ENCODE results near the gene DNAJC15. TPM values are rescaled to one million over a fixed set of nuclear protein-coding genes. Genes with fewer than 3 reads are reported as not detected.

DNAJC15 gene
- polyA plus RNA-seq, 1 donor (not counting 4 experiments of a cell fraction or from before 2014, with no cell fraction given) = 38.5 TPM

DNA sequence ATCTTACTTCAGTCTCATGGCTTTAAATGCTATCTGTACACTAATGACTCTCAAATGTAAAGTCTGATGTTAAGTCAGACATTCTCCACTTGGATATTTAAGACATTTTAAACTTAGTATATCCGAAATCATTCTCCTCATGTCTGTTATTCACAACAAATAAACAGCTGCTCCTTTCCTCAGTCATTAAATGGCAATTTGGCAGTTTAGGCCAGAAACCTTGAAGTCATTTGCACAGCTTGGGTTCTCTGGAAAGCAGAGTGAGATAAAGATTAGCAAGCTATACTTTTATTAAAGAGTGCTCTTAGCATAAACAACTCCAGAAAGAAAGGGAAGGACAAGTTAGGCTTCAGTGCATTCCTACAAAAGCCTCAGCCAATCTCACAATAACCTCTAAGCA lies 53.7 kb downstream of the DNAJC15 start:
- no peaks in the 10 kb centered on the region for H3K9me3 ChIP-seq (ENCODE audit: control insufficient read depth, low read depth, low read length)
- no peak overlapping the region for H3K27ac ChIP-seq (ENCODE audit: control insufficient read depth, insufficient read depth, low read length)

DNA sequence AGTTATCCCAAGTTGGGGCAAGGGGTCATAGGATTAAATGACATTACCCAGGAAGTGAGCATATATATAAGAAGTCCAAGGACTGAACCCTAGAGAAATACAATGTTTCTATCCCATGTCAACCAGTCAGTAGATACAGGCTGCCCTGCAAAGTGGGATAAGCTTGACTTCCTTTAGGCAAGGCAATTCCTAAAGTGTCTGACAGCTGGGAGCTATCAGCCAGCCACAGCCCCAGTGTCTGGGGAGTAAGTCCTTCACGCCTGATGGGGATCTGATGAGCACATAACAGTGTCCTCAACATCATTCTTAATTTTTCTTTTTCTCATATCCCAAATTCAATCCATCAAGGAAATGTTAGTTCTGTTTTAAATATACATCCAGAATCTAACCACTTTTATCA lies 54.1 kb downstream of the DNAJC15 start:
- H3K36me3 ChIP-seq (ENCODE audit: control insufficient read depth in 2 of 2, extremely low read depth in 1 of 2, insufficient read depth in 2 of 2, low read length in 2 of 2) = no peaks in the 10 kb centered on the region
- H3K9me1 ChIP-seq (ENCODE audit: control insufficient read depth, extremely low read depth, insufficient read depth, low read length) = no peaks in the 10 kb centered on the region
- dilution Hi-C loops (cut with MboI; ENCODE audit: extremely low pct_ligation_motif_present, low sequenced_read_pairs) = no loop called here
- FAIRE-seq = peak; percentile 44
- H3K4me1 ChIP-seq (ENCODE audit: control insufficient read depth, extremely low read depth, insufficient read depth, low read length) = no peaks in the 10 kb centered on the region
- no peaks in the 10 kb centered on the region for H3K9me3 ChIP-seq (ENCODE audit: control insufficient read depth, low read depth, low read length)
- no peak for TF ChIP-seq EZH2 (IDR thresholded peaks at IDR 0.05; ENCODE audit: low read length)
- TF ChIP-seq, protein P1, sequence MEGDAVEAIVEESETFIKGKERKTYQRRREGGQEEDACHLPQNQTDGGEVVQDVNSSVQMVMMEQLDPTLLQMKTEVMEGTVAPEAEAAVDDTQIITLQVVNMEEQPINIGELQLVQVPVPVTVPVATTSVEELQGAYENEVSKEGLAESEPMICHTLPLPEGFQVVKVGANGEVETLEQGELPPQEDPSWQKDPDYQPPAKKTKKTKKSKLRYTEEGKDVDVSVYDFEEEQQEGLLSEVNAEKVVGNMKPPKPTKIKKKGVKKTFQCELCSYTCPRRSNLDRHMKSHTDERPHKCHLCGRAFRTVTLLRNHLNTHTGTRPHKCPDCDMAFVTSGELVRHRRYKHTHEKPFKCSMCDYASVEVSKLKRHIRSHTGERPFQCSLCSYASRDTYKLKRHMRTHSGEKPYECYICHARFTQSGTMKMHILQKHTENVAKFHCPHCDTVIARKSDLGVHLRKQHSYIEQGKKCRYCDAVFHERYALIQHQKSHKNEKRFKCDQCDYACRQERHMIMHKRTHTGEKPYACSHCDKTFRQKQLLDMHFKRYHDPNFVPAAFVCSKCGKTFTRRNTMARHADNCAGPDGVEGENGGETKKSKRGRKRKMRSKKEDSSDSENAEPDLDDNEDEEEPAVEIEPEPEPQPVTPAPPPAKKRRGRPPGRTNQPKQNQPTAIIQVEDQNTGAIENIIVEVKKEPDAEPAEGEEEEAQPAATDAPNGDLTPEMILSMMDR (optimal IDR thresholded peaks at IDR 0.05 in 1 of 3, IDR thresholded peaks at IDR 0.05 in 1 of 3, conservative IDR thresholded peaks at IDR 0.05 in 1 of 3; ENCODE audit: extremely low read depth in 1 of 3, insufficient read depth in 2 of 3, low read length in 3 of 3) = no peak
- peaks cover 14% of the 10 kb centered on the region for H3K79me2 ChIP-seq (ENCODE audit: control insufficient read depth, insufficient read depth, low read length)
- H4K20me1 ChIP-seq (ENCODE audit: control insufficient read depth, extremely low read depth, insufficient read depth, low read length) = no peaks in the 10 kb centered on the region
- H3K9ac ChIP-seq (ENCODE audit: control insufficient read depth, extremely low read depth, insufficient read depth, low read length) = no peak overlapping the region
- H3K4me2 ChIP-seq (ENCODE audit: control insufficient read depth, extremely low read depth, insufficient read depth, low read depth, low read length) = no peak overlapping the region
- H3K27ac ChIP-seq (ENCODE audit: control insufficient read depth, insufficient read depth, low read length) = no peak overlapping the region
- no peaks in the 10 kb centered on the region for H3K27me3 ChIP-seq (ENCODE audit: control insufficient read depth, extremely low read depth, insufficient read depth, low read length)
- DNase-seq (ENCODE audit: low read depth, low spot score) = no peak
- H2AFZ ChIP-seq (ENCODE audit: control insufficient read depth, low read length) = no peak overlapping the region
- H3K4me3 ChIP-seq (ENCODE audit: control insufficient read depth in 2 of 3, extremely low read depth in 1 of 3, insufficient read depth in 2 of 3, low read depth in 1 of 3, low read length in 3 of 3) = no peak overlapping the region

More for the DNA sequence above, 53.7 kb downstream of the DNAJC15 start:
- Histone ChIP-seq H3K9ac (ENCODE audit: control insufficient read depth, extremely low read depth, insufficient read depth, low read length) (no peak overlapping the region), H3K4me3 (ENCODE audit: control insufficient read depth in 2 of 3, extremely low read depth in 1 of 3, insufficient read depth in 2 of 3, low read depth in 1 of 3, low read length in 3 of 3) (no peak overlapping the region), H3K79me2 (ENCODE audit: control insufficient read depth, insufficient read depth, low read length) (peaks cover 14% of the 10 kb centered on the region), H3K4me1 (ENCODE audit: control insufficient read depth, extremely low read depth, insufficient read depth, low read length) (no peaks in the 10 kb centered on the region), H3K27me3 (ENCODE audit: control insufficient read depth, extremely low read depth, insufficient read depth, low read length) (no peaks in the 10 kb centered on the region), H3K36me3 (ENCODE audit: control insufficient read depth in 2 of 2, extremely low read depth in 1 of 2, insufficient read depth in 2 of 2, low read length in 2 of 2) (no peaks in the 10 kb centered on the region), H3K4me2 (ENCODE audit: control insufficient read depth, extremely low read depth, insufficient read depth, low read depth, low read length) (no peak overlapping the region), H2AFZ (ENCODE audit: control insufficient read depth, low read length) (no peak overlapping the region), H3K9me1 (ENCODE audit: control insufficient read depth, extremely low read depth, insufficient read depth, low read length) (no peaks in the 10 kb centered on the region), H4K20me1 (ENCODE audit: control insufficient read depth, extremely low read depth, insufficient read depth, low read length) (no peaks in the 10 kb centered on the region)
- FAIRE-seq (no peak), DNase-seq (ENCODE audit: low read depth, low spot score) (no peak)
- dilution Hi-C loops (cut with MboI; ENCODE audit: extremely low pct_ligation_motif_present, low sequenced_read_pairs) = no loop called here
- TF ChIP-seq, protein P1 (optimal IDR thresholded peaks at IDR 0.05 in 1 of 3, IDR thresholded peaks at IDR 0.05 in 1 of 3, conservative IDR thresholded peaks at IDR 0.05 in 1 of 3; ENCODE audit: extremely low read depth in 1 of 3, insufficient read depth in 2 of 3, low read length in 3 of 3) = no peak
- no peak for TF ChIP-seq EZH2 (IDR thresholded peaks at IDR 0.05; ENCODE audit: low read length)

Measured in keratinocyte (primary cell).